HCT116 (cell line): Measurements from ENCODE around the gene RBFOX2. TPM values are rescaled to one million over a fixed set of nuclear protein-coding genes. Genes with fewer than 3 reads are reported as not detected.

Experiments used
- ATAC-seq: fragments of 200-7000 bp; cut with Tn5 transposase; 2 replicates; pipeline ENCODE4 v1.9.1; 2020; ENCODE audit warnings: mild to moderate bottlenecking, moderate library complexity
- BruUV-seq: library from RNA; stranded (reverse); fragments of 400-500 nt; replicated peaks from 2 replicates; lab custom pipeline; 2021; lab: Mats Ljungman, UMichigan
- CTCF ChIA-PET: fragments of 300-600 bp; sonication (Branson Sonifier 250); formaldehyde crosslinking; loops from one replicate; lab custom pipeline; 2021; ENCODE audit warnings: antibody characterized with exemption; lab: Charles Lee
- POLR2A ChIA-PET: fragments of 300-600, 350-600 bp; sonication (Branson Sonifier 250); formaldehyde crosslinking; loops from one replicate; lab custom pipeline; 2021; ENCODE audit warnings: antibody characterized with exemption; lab: Charles Lee
- RAD21 ChIA-PET, 2 experiments: fragments of 300-600 bp; sonication (Branson Sonifier 250); formaldehyde crosslinking; loops; one replicate each; lab custom pipeline; 2023; ENCODE audit warnings: low total read pairs in 2 of 2; ENCODE audit not compliant: uncharacterized antibody in 2 of 2, unreplicated experiment in 2 of 2, low non-redundant PET in 1 of 2; lab: Charles Lee
- DNase-seq: peaks from one replicate; pipeline ENCODE4 v3.0.0-alpha.2; 2010; ENCODE audit warnings: low read depth, low spot score
- H2AFZ ChIP-seq: fragments of 200-600 bp; shearing (Covaris generic), sonication (generic); 2 replicates; pipeline ENCODE4 v1.6.1; 2017; ENCODE audit warnings: low read depth, mixed run types, mixed read lengths, antibody characterized with exemption, low read length; ENCODE audit not compliant: poor library complexity, severe bottlenecking
- H3K27ac ChIP-seq: 2 replicates; pipeline ENCODE4 v1.5.1; 2012; ENCODE audit warnings: low read depth, low read length
- H3K27me3 ChIP-seq: fragments of 200-600 bp; sonication (generic); 2 replicates; pipeline ENCODE4 v1.6.1; 2016; ENCODE audit warnings: mixed run types, low read length, mixed read lengths; ENCODE audit not compliant: insufficient read depth
- H3K36me3 ChIP-seq, 2 experiments: fragments of 200-500 bp in 1 of 2; fragments of 200-600 bp in 1 of 2; sonication (Bioruptor generic) in 1 of 2; sonication (generic) in 1 of 2; 2 replicates each; pipeline versions ENCODE4 v1.5.1 to v1.6.1; 2014 to 2016; ENCODE audit warnings: low read length in 2 of 2, inconsistent platforms in 1 of 2, mixed read lengths in 1 of 2, mixed run types in 1 of 2; ENCODE audit not compliant: insufficient read depth in 2 of 2, control insufficient read depth in 1 of 2
- H3K4me1 ChIP-seq, 2 experiments: fragments of 200-600 bp in 1 of 2; sonication (generic) in 1 of 2; 2 replicates each; pipeline versions ENCODE4 v1.5.1 to v1.6.1; 2012 to 2017; ENCODE audit warnings: low read length in 2 of 2, inconsistent platforms in 1 of 2, mild to moderate bottlenecking in 1 of 2, mixed read lengths in 1 of 2, mixed run types in 1 of 2, moderate library complexity in 1 of 2; ENCODE audit not compliant: insufficient read depth in 2 of 2, control insufficient read depth in 1 of 2
- H3K4me2 ChIP-seq: fragments of 200-600 bp; sonication (generic); 2 replicates; pipeline ENCODE4 v1.6.1; 2017; ENCODE audit warnings: mixed run types, low read length, mixed read lengths
- H3K4me3 ChIP-seq, 2 experiments: fragments of 200-600 bp in 1 of 2; sonication (generic) in 1 of 2; replicated peaks in 1 of 2; 2 replicates each; pipeline ENCODE4 v1.5.1; 2011 to 2016; ENCODE audit warnings: low read length in 2 of 2, control low read depth in 1 of 2, low read depth in 1 of 2, mild to moderate bottlenecking in 1 of 2, mixed read lengths in 1 of 2, mixed run types in 1 of 2
- H3K79me2 ChIP-seq: fragments of 200-600 bp; sonication (generic); 2 replicates; pipeline ENCODE4 v1.6.1; 2017; ENCODE audit warnings: mild to moderate bottlenecking, mixed run types, low read length, moderate library complexity, mixed read lengths; ENCODE audit not compliant: insufficient read depth
- H3K9ac ChIP-seq: fragments of 200-600 bp; sonication (generic); 2 replicates; pipeline ENCODE4 v1.6.1; 2016; ENCODE audit warnings: low read length, mixed read lengths
- H3K9me2 ChIP-seq: fragments of 200-600 bp; sonication (generic), shearing (Covaris generic); 2 replicates; pipeline ENCODE4 v1.6.1; 2017; ENCODE audit warnings: mixed run types, mild to moderate bottlenecking, moderate library complexity; ENCODE audit not compliant: insufficient read depth
- H3K9me3 ChIP-seq, 2 experiments: fragments of 200-500 bp in 1 of 2; fragments of 200-600 bp in 1 of 2; sonication (Bioruptor generic) in 1 of 2; sonication (generic) in 1 of 2; 2 replicates each; pipeline ENCODE4 v1.6.1; 2014 to 2017; ENCODE audit warnings: low read length in 2 of 2, mixed read lengths in 2 of 2, inconsistent platforms in 1 of 2, low read depth in 1 of 2, mild to moderate bottlenecking in 1 of 2, mixed run types in 1 of 2, moderate library complexity in 1 of 2; ENCODE audit not compliant: control insufficient read depth in 1 of 2, insufficient read depth in 1 of 2
- H4K20me1 ChIP-seq: fragments of 200-600 bp; sonication (generic), shearing (Covaris generic); 2 replicates; pipeline ENCODE4 v1.6.1; 2017; ENCODE audit warnings: mixed run types, mild to moderate bottlenecking, moderate library complexity; ENCODE audit not compliant: insufficient read depth
- EGR1 ChIP-seq: IDR thresholded peaks from 2 replicates; pipeline ENCODE4 v1.6.1; 2012; ENCODE audit warnings: low read depth
- FOSL1 ChIP-seq: IDR thresholded peaks from 2 replicates; pipeline ENCODE4 v1.6.1; 2012; ENCODE audit warnings: low read depth
- POLR2A ChIP-seq: IDR thresholded peaks from 2 replicates; pipeline ENCODE4 v1.7.0; 2011; ENCODE audit warnings: borderline replicate concordance; ENCODE audit not compliant: insufficient read depth, insufficient read length; ENCODE audit errors: extremely low read depth
- SRF ChIP-seq: IDR thresholded peaks from 2 replicates; pipeline ENCODE4 v1.6.1; 2012; ENCODE audit warnings: low read depth
- TCF7L2 ChIP-seq: IDR thresholded peaks from 2 replicates; pipeline ENCODE4 v1.7.0; 2011; ENCODE audit warnings: borderline replicate concordance, inconsistent platforms; ENCODE audit not compliant: insufficient read depth, insufficient read length; ENCODE audit errors: extremely low read depth
- YY1 ChIP-seq: IDR thresholded peaks from 2 replicates; pipeline ENCODE4 v1.6.1; 2011; ENCODE audit warnings: low read length, low read depth, moderate library complexity, mild to moderate bottlenecking; ENCODE audit not compliant: insufficient replicate concordance; ENCODE audit errors: extremely low read depth
- ZFX ChIP-seq: fragments of 450-650 bp; IDR thresholded peaks from 2 replicates; pipeline ENCODE4 v1.6.1; 2017
- ZNF274 ChIP-seq: fragments of 200-500 bp; sonication (Bioruptor generic); IDR thresholded peaks from 2 replicates; pipeline ENCODE4 v1.6.1; 2014; ENCODE audit warnings: mild to moderate bottlenecking, low read depth, low read length, inconsistent platforms
- intact Hi-C: fragments of 100-400 bp; cut with micrococcal nuclease; formaldehyde crosslinking; loops from 2 replicates; pipeline ENCODE4 v1.10.0; 2022
- total RNA-seq: library from RNA; stranded (reverse); gene quantifications from one replicate; pipeline ENCODE4 v1.2.1, GENCODE V29; 2021; ENCODE audit not compliant: unreplicated experiment
- TF ChIP-seq, protein P1 (sequence below): IDR thresholded peaks from 2 replicates; pipeline ENCODE4 v1.6.1; 2012
- TF ChIP-seq, protein P2 (sequence below), 3 experiments: fragments of 200-600 bp in 1 of 3; sonication (generic) in 1 of 3; IDR thresholded peaks in 2 of 3; conservative IDR thresholded peaks in 1 of 3; 2 replicates each; pipeline ENCODE4 v1.5.1; 2012 to 2017; ENCODE audit warnings: low read depth in 2 of 3, low read length in 2 of 3, antibody characterized with exemption in 1 of 3, borderline replicate concordance in 1 of 3, control low read depth in 1 of 3, mild to moderate bottlenecking in 1 of 3, mixed read lengths in 1 of 3, mixed run types in 1 of 3, moderate library complexity in 1 of 3; ENCODE audit not compliant: insufficient read depth in 1 of 3
- TF ChIP-seq, protein P3 (sequence below): IDR thresholded peaks from 2 replicates; pipeline ENCODE4 v1.6.1; 2011; ENCODE audit warnings: mild to moderate bottlenecking, low read length, moderate library complexity; ENCODE audit not compliant: insufficient replicate concordance; ENCODE audit errors: extremely low read depth

The RBFOX2 gene
- total RNA-seq, 1 experiment from 2014 or later: 83.9 TPM

- no peak for DNase-seq
- intact Hi-C loops: no loop called here
- CTCF ChIA-PET: no interaction called here
- POLR2A ChIA-PET: no interaction called here
- no peaks in the 10 kb centered on the region for H3K27me3 ChIP-seq
- no peaks in the 10 kb centered on the region for H3K4me1 ChIP-seq
- no peak overlapping the region for H2AFZ ChIP-seq
- H3K79me2 ChIP-seq: no peaks in the 10 kb centered on the region
- no peak overlapping the region for H3K27ac ChIP-seq
- no peaks in the 10 kb centered on the region for H3K9me2 ChIP-seq
- no peaks in the 10 kb centered on the region for H4K20me1 ChIP-seq
- H3K9me3 ChIP-seq: no peaks in the 10 kb centered on the region
- H3K4me3 ChIP-seq: no peak overlapping the region
- no peak for ATAC-seq
- RAD21 ChIA-PET: no interaction called here
- H3K36me3 ChIP-seq: no peaks in the 10 kb centered on the region
- H3K4me2 ChIP-seq: no peak overlapping the region
- H3K9ac ChIP-seq: no peak overlapping the region
- no TSS peak for BruUV-seq
- TF ChIP-seq EGR1 (no peak), ZFX (no peak), FOSL1 (no peak)
- TF ChIP-seq, protein P1, sequence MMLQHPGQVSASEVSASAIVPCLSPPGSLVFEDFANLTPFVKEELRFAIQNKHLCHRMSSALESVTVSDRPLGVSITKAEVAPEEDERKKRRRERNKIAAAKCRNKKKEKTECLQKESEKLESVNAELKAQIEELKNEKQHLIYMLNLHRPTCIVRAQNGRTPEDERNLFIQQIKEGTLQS: no peak
- TF ChIP-seq, protein P2, sequence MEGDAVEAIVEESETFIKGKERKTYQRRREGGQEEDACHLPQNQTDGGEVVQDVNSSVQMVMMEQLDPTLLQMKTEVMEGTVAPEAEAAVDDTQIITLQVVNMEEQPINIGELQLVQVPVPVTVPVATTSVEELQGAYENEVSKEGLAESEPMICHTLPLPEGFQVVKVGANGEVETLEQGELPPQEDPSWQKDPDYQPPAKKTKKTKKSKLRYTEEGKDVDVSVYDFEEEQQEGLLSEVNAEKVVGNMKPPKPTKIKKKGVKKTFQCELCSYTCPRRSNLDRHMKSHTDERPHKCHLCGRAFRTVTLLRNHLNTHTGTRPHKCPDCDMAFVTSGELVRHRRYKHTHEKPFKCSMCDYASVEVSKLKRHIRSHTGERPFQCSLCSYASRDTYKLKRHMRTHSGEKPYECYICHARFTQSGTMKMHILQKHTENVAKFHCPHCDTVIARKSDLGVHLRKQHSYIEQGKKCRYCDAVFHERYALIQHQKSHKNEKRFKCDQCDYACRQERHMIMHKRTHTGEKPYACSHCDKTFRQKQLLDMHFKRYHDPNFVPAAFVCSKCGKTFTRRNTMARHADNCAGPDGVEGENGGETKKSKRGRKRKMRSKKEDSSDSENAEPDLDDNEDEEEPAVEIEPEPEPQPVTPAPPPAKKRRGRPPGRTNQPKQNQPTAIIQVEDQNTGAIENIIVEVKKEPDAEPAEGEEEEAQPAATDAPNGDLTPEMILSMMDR (IDR thresholded peaks at IDR 0.05 in 2 of 3, conservative IDR thresholded peaks at IDR 0.05 in 1 of 3; ENCODE audit: borderline replicate concordance in 1 of 3, insufficient read depth in 1 of 3, low read depth in 2 of 3, low read length in 2 of 3): no peak
Measured at GRCh38 chr22:35726398-35726797, 302.2 kb downstream of the RBFOX2 start.

- POLR2A ChIA-PET: no interaction called here
- no peak for ATAC-seq
Measured at GRCh38 chr22:35725521-35725920, 303.1 kb downstream of the RBFOX2 start.

More at GRCh38 chr22:35725521-35725920, 303.1 kb downstream of the RBFOX2 start:
- ChIA-PET CTCF (no interaction called here), RAD21 (no interaction called here)
- Histone ChIP-seq H3K9me2 (no peaks in the 10 kb centered on the region), H3K4me1 (no peaks in the 10 kb centered on the region), H3K79me2 (no peaks in the 10 kb centered on the region), H3K9ac (no peak overlapping the region)
- TF ChIP-seq ZNF274 (no peak), FOSL1 (no peak), POLR2A (no peak), TCF7L2 (no peak), EGR1 (no peak), SRF (no peak), YY1 (no peak)
- TF ChIP-seq, protein P1: no peak
- TF ChIP-seq, protein P3, sequence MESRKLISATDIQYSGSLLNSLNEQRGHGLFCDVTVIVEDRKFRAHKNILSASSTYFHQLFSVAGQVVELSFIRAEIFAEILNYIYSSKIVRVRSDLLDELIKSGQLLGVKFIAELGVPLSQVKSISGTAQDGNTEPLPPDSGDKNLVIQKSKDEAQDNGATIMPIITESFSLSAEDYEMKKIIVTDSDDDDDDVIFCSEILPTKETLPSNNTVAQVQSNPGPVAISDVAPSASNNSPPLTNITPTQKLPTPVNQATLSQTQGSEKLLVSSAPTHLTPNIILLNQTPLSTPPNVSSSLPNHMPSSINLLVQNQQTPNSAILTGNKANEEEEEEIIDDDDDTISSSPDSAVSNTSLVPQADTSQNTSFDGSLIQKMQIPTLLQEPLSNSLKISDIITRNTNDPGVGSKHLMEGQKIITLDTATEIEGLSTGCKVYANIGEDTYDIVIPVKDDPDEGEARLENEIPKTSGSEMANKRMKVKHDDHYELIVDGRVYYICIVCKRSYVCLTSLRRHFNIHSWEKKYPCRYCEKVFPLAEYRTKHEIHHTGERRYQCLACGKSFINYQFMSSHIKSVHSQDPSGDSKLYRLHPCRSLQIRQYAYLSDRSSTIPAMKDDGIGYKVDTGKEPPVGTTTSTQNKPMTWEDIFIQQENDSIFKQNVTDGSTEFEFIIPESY: no peak
- TF ChIP-seq, all 23 proteins: peak for 0
- BruUV-seq: no TSS peak
- H2AFZ ChIP-seq: no peak overlapping the region
- H3K9me3 ChIP-seq: no peaks in the 10 kb centered on the region
- no peak overlapping the region for H3K4me3 ChIP-seq
- no peak overlapping the region for H3K4me2 ChIP-seq
- H3K36me3 ChIP-seq: no peaks in the 10 kb centered on the region
- no peak for DNase-seq
- H3K27ac ChIP-seq: no peak overlapping the region
- no peaks in the 10 kb centered on the region for H3K27me3 ChIP-seq
- intact Hi-C loops: no loop called here
- H4K20me1 ChIP-seq: no peaks in the 10 kb centered on the region
